D721Med (cell line): ENCODE measurements around the gene ZSCAN10.
"Not testable (repeated sequence)": the region's sequence is repeated elsewhere in the genome, so short reads cannot be mapped to it uniquely, and the experiment has no call there.

Experiments
- DNase-seq: peaks from one replicate; pipeline ENCODE4 v3.0.0; 2011; ENCODE audit warnings: low spot score; ENCODE audit not compliant: insufficient read length
- FAIRE-seq: peaks from 2 replicates; lab custom pipeline; 2011; peaks lifted over from hg19 to GRCh38; lab: Jason Lieb, UNC
- TF ChIP-seq, protein P1 (sequence below): IDR thresholded peaks from 2 replicates; pipeline ENCODE4 v1.5.1; 2012; ENCODE audit warnings: mild to moderate bottlenecking, control low read depth; ENCODE audit not compliant: insufficient read depth; ENCODE audit errors: missing control alignments

ZSCAN10 gene

DNA sequence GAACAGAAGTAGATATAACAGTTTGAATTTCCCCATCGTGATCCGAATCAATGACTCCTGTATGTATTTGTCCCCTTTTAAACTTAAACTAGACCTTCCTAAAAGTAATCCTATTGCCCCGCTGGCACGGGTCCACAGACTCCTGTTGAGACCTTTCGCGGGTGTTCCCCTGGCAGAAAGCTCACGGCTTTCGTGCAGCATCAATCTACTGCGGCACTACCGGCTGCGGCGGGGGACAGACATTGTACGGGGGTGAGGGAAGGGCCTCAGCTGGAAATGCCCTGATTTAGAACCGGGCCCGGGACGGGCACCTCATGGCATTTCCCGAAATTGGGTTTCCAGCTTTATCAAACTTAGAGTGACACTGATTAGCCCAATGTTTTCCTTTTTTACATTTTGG is 19.1 kb downstream of the ZSCAN10 start:
- no peak for DNase-seq
- TF ChIP-seq, protein P1, sequence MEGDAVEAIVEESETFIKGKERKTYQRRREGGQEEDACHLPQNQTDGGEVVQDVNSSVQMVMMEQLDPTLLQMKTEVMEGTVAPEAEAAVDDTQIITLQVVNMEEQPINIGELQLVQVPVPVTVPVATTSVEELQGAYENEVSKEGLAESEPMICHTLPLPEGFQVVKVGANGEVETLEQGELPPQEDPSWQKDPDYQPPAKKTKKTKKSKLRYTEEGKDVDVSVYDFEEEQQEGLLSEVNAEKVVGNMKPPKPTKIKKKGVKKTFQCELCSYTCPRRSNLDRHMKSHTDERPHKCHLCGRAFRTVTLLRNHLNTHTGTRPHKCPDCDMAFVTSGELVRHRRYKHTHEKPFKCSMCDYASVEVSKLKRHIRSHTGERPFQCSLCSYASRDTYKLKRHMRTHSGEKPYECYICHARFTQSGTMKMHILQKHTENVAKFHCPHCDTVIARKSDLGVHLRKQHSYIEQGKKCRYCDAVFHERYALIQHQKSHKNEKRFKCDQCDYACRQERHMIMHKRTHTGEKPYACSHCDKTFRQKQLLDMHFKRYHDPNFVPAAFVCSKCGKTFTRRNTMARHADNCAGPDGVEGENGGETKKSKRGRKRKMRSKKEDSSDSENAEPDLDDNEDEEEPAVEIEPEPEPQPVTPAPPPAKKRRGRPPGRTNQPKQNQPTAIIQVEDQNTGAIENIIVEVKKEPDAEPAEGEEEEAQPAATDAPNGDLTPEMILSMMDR = no peak
- FAIRE-seq = no peak

DNA sequence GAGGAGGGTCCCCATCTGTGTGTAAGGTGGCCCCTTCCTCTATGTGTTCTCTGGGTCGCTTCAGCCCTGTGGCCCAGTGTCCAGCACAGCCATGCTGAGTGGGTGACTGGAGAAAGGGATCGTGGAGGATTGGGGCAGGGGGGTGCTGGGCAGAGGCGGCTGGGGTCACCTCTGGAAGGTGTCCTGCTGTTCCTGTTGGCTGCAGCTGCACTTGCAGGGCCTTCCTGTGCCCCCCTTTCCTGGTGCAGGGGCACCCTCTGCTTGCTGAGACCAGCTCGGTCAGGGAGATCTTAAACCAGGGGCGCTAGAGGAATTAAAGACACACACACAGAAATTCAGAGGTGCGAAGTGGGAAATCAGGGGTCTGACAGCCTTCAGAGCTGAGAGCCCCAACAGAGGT is 22.5 kb downstream of the ZSCAN10 start:
- TF ChIP-seq, protein P1 = no peak
- DNase-seq = no peak
- FAIRE-seq = no peak

DNA sequence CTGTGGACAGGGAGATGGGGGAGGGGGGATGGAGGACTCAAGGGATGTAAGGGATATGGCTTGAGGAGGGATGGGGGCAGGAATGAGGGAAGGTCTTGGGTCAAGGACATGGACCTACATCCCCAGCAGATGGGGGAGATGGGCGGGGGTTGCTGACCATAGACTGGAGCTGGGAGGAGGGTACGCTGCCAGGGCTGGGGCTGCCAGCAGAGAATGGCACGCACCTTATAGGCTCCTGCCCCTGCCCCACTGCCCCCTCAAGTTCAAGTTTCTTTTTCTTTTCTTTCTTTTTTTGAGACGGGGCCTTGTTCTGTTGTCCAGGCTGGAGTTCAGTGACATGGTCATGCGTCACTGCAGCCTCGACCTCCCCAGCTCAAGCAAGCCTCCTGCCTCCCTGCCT is 23.1 kb downstream of the ZSCAN10 start:
- not testable (repeated sequence) for DNase-seq, FAIRE-seq

DNA sequence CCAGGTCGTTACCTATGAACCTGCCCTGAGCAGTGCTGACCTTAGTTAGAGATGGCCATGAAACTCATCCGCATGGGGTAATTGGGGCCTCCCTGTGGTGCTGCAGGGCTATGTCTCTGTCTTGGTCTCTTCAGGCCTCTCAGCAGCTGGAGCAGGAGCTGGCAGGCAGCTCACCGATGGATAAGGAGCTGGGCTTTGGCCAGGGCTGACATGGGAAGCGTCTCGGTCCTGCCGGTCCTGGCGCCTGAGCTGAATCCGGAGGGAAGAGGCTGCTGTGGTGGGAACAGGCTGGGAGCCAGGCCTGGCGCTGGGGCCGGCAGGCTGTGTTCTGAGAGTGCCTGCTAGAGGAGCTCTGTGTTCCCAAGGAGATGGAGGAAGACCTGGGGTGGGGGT is 23.6 kb downstream of the ZSCAN10 start:
- DNase-seq (no peak), FAIRE-seq (no peak)
- TF ChIP-seq, protein P1 = no peak

DNA sequence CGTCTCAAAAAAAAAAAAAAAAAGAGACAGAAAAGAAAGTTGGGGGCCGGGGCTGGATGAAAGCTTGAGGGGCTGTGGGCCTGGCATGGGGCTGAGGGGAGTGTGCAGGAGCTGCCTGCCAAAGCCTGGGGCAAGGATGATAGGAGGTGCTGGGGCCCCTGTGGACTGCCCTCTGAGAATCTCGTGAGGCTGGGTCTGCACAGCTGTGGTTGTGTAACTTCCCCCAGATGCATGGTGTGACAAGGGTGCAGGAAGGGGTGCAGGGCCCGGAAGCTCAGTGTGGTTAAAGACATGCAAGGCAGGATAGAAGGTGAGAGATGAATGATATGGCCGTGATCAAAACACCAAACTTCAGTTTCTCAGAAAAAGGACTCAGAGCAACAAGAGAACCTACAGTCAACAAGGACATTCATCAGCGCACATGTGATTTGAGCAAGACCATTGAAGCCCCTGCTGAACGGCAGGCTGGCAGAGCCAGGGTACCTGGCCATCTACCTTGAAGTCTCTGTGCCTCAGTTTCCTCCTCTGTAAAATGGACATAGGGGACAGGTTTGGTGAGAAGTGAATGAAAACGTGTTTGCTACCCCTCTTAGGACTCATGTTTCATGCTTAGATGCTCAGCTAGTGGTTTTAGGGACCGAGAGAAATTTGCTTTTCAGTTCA is 24.1 kb downstream of the ZSCAN10 start:
- DNase-seq = no peak
- TF ChIP-seq, protein P1 = no peak
- FAIRE-seq = no peak

DNA sequence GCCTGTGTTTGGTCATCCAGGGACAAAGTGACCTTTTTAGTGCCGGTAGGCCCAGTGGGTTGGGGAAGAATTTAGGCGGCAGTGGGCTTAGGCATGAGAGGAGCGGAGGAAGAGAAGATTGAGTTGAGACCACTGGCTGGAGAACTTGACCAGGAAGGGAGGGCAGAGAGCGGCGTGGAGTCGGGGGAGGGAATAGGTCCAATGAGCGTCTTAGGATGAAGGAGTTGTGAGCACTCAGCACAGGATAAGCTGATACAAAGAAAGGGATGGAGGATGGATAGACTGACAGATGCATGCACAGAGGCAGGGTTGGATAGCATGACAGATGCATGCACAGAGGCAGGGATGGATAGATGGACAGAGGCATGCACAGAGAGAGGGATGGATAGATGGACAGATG is 25.6 kb downstream of the ZSCAN10 start:
- DNase-seq = no peak
- FAIRE-seq = no peak
- TF ChIP-seq, protein P1 = no peak

DNA sequence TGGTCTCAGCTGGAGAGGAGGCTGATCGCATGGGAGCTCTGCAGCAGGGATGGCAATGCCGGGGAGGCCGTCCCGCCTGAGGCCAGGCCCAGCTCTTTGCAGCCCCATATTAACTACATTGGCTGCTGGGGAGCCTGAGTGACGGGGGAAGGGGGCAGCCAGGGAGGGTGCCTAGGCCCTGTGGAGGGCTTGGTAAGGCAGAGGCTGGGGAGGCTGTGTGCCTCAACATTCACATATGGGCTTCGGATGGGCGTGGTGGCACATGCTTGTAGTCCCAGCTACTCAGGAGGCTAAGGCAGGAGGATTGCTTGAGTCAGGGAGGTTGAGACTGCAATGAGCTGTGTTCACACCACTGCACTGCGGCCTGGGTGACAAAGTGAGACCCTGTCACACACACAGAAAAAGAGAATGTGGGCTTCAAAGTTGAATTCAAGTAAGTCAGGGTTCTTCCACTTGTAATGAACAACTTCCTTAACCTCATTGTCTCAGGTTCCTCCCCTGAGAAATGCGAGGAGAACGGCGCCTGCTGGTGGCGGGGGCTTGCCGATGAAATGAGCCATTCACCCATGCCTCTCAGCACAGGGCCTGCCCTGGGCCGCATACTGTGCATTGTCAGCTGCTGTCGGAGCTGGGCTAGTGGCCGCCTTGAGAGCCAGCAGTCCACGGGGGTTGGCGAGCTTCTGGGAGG is 26.4 kb downstream of the ZSCAN10 start:
- FAIRE-seq = not testable (repeated sequence)

DNA sequence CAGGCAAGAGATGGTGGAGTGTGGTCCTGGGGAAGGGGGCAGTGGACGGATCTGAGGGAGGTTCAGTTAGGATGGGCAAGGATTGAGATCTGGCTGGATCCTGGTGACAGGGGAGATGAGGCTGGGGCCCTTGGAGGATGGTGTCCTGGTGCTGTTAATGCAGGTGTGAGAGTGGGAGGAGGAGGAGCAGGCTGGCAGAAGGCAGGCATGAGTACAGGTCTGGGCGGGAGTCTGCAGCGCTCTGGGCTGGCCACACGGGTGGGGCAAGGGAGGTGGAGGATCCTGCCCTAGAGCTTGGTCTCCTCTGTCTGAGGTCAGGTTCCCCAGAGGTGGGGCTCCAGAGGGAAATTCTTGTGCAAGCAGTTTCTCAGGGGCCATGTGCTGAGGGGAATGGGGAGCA is 26.9 kb downstream of the ZSCAN10 start:
- FAIRE-seq, DNase-seq: not testable (repeated sequence)

More for the DNA sequence above, 26.4 kb downstream of the ZSCAN10 start:
- not testable (repeated sequence) for DNase-seq

DNA sequence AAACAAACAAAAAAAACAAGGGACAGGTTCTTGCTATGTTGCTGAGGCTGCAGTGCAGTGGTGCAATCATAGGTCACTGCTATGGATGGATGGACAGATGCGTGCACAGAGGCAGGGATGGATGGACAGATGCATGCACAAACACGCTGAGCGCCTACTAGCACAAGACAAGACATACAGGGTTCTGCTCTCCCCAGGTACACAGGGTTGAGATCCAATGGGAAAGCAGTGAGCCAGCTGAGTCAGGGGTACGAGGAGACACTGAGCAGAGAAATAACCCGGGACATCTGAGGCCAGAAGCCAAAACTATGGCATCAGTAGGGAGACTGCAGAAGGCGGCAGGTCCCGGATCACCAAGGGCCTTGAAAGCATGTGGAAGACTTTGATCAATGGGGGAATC is 27.4 kb downstream of the ZSCAN10 start:
- FAIRE-seq = no peak
- TF ChIP-seq, protein P1 = no peak
- DNase-seq = no peak
